T-helper 2 cell treated with Interferon-gamma antibody and Interleukin-4, amounts not matched to agents 5 μg/mL and 100 μg/mL, for 36 hours (primary cell): ENCODE data around the gene ST14.
"Not testable (repeated sequence)": the region's sequence is repeated elsewhere in the genome, so short reads cannot be mapped to it uniquely, and the experiment has no call there.

Experiments used
- DNase-seq: peaks from one replicate; pipeline ENCODE4 v3.0.0; 2021; ENCODE audit warnings: low spot score
- H3K27ac Mint-ChIP-seq: one replicate; pipeline ENCODE4 v1.8.0; 2021; ENCODE audit warnings: mild to moderate bottlenecking, mixed read lengths
- H3K27me3 Mint-ChIP-seq: one replicate; pipeline ENCODE4 v1.8.0; 2021; ENCODE audit warnings: low read depth, mixed read lengths
- H3K36me3 Mint-ChIP-seq: one replicate; pipeline ENCODE4 v1.8.0; 2021; ENCODE audit warnings: low read depth, mixed read lengths
- H3K4me1 Mint-ChIP-seq: one replicate; pipeline ENCODE4 v1.8.0; 2021; ENCODE audit warnings: low read depth, mixed read lengths
- H3K4me3 Mint-ChIP-seq: one replicate; pipeline ENCODE4 v1.8.0; 2022; ENCODE audit warnings: mild to moderate bottlenecking, moderate library complexity, mixed read lengths
- H3K9me3 Mint-ChIP-seq: one replicate; pipeline ENCODE4 v1.8.0; 2021; ENCODE audit warnings: mixed read lengths

The ST14 gene

DNA sequence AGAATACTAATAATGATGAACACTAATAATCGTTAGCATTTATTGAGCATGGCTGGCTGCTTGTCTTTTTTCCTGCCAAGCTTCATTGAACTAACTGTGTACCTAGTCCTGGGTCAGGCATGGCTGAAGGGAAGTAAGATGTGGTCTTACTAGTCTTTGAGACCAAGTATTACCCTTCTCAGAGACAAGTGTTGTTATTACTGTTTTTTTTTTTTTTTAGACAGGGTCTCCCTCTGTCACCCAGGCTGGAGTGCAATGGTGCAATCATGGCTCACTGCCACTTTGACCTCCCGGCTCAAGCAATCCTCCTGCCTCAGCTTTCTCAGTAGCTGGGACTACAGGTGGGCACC lies 4.6 kb downstream of the ST14 start:
- DNase-seq = no peak
- no peaks in the 10 kb centered on the region for H3K4me1 Mint-ChIP-seq

DNA sequence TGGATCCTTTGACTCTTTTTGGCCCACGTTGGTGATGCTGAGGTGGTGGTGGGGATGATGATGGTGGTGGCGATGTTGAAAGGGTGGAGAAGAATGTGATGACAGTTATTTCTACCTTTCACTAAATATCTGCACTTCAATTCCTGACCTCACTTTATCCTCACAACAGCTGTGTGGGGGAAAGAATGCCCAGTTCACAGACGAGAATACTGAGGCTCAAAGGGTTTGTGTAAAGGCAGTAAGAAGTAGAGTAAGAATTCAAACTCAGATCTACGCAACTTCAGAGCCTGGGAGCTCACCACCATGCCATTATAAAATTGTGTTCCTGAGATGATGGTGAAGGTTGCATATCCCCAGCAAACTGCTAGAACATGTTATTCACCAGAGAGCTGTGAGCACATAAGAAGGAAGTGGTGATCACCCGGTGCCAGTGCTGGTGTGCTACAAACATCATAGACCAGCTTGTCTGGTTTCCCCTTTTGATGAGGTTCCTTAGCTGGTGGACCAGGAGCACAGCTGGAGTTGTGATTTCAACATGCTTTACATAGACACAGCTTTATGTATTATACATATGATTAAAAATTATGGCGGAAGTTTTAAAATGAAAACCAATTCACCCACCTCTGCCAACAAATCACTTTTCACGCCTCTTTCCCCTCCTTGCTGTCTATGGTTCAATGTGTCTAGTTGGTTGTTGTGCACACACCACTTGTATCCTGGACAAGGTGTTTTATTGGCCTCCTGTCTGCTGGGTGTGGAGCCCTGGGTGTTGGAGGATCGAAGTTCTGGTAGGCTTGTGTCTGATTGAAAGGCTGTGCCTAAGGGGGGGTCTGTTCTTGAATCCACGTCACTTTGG lies 6.2 kb downstream of the ST14 start:
- no peaks in the 10 kb centered on the region for H3K36me3 Mint-ChIP-seq
- H3K4me3 Mint-ChIP-seq = no peak overlapping the region
- H3K27me3 Mint-ChIP-seq = peaks cover 42% of the 10 kb centered on the region
- H3K9me3 Mint-ChIP-seq = no peaks in the 10 kb centered on the region
- no peak for DNase-seq
- no peaks in the 10 kb centered on the region for H3K4me1 Mint-ChIP-seq
- H3K27ac Mint-ChIP-seq = no peak overlapping the region

More for the DNA sequence above, 4.6 kb downstream of the ST14 start:
- no peak overlapping the region for H3K27ac Mint-ChIP-seq
- H3K27me3 Mint-ChIP-seq = peaks cover 47% of the 10 kb centered on the region
- H3K4me3 Mint-ChIP-seq = no peak overlapping the region
- no peaks in the 10 kb centered on the region for H3K9me3 Mint-ChIP-seq
- H3K36me3 Mint-ChIP-seq = no peaks in the 10 kb centered on the region

DNA sequence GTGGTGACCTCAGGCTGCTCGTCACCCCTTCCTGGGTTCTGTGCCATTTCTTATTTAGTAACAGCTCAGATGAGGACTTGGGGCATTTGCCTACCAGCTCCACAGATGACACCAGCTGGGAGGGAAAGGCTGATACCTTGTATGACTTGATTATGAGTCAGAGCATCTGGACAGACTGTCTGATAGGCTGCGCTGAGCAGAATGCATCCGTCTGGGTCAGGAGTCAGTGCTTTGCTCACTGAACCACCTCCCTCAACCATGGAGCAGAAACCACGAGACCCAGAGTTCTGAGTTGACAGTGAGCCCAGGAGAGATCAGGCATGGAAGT lies 6.8 kb downstream of the ST14 start:
- no peak for DNase-seq
- Mint-ChIP-seq H3K4me3 (no peak overlapping the region), H3K27me3 (peaks cover 36% of the 10 kb centered on the region), H3K4me1 (no peaks in the 10 kb centered on the region), H3K36me3 (no peaks in the 10 kb centered on the region), H3K9me3 (no peaks in the 10 kb centered on the region), H3K27ac (no peak overlapping the region)

DNA sequence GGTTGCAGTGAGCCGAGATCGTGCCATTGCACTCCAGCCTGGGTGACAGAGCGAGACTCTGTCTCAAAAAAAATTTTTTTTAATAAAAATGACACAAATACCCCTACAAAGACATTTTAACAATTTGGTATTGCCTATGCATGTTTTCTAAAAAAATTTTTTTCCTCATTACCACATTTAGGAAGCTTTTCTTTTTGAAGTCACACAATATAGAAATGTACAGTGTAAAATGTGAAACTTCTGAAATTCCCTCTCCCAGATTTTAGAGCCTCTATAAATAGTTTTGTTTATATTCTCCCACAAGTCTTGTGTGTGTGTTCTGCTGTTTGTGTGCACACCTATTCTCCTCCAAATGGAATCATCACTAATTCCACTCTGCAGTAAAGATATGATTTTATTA lies 7.6 kb downstream of the ST14 start:
- DNase-seq = no peak
- Mint-ChIP-seq H3K36me3 (no peaks in the 10 kb centered on the region), H3K4me1 (no peaks in the 10 kb centered on the region), H3K27me3 (peaks cover 29% of the 10 kb centered on the region), H3K4me3 (no peak overlapping the region), H3K27ac (no peak overlapping the region), H3K9me3 (no peaks in the 10 kb centered on the region)

DNA sequence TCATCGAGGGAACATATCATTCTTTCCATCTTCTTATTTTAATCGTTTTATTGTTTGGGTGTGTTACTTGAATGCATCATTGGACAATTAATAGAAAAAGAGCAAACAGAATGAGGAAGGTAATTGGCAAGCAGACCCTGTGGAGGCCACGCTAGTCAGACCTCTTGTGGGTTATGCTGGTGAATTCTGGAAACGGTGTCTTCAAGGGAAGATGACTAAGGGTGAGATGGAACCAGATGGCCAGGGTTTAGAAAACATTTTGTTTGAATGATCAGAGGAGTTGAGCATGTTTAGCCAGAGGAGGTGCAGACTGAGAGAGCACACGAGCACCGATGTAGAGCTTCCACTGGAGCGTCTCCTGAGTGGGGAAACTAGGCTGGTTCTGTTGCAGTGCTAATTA lies 8.5 kb downstream of the ST14 start:
- Mint-ChIP-seq H3K9me3 (no peaks in the 10 kb centered on the region), H3K4me3 (no peak overlapping the region), H3K27ac (no peak overlapping the region), H3K4me1 (no peaks in the 10 kb centered on the region), H3K36me3 (no peaks in the 10 kb centered on the region), H3K27me3 (peaks cover 24% of the 10 kb centered on the region)
- DNase-seq = no peak

DNA sequence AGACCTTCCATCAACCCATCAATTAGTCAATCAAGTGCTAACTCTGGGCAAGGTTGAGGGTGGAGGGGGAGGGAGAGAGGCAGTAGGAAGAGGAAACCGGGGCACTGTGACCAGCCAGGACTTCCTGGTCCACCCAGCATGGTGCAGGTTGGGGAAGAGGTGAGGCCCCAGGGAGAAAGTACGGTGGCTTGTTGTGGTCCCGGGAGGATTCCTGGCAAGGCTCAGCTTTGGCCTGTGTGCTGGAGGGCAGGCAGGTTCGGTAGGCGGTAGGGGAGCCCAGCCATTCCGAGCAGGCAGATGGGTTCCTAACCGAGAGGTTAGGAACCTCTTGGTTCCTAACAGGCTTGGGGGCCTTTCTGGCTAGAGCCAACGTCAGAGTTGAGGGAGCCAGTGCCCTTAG lies 10.8 kb downstream of the ST14 start:
- DNase-seq = no peak
- no peak overlapping the region for H3K27ac Mint-ChIP-seq
- H3K27me3 Mint-ChIP-seq = peaks cover 13% of the 10 kb centered on the region
- H3K36me3 Mint-ChIP-seq = no peaks in the 10 kb centered on the region
- no peak overlapping the region for H3K4me3 Mint-ChIP-seq
- H3K9me3 Mint-ChIP-seq = peaks cover 6% of the 10 kb centered on the region
- no peaks in the 10 kb centered on the region for H3K4me1 Mint-ChIP-seq

DNA sequence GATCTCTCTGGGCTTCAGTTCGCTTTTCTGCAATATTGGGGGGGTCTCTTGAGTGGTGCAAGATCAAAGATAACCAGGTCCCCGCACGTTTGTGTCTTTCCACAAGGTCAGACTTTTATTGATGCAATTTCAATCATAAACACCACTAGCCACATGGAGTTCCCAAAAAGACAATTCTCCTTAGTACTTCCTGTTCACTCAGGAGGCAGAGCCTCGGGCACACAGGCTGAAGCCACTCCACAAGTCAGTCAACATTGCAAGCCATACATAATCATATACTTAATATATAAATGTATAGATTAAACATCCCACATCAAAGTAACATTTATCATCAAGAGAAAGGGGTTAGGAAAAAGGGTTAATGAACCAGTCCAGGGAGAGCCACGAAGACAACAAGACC lies 12.0 kb downstream of the ST14 start:
- Mint-ChIP-seq H3K27ac (no peak overlapping the region), H3K4me3 (no peak overlapping the region), H3K9me3 (peaks cover 6% of the 10 kb centered on the region), H3K27me3 (peaks cover 9% of the 10 kb centered on the region), H3K36me3 (no peaks in the 10 kb centered on the region), H3K4me1 (no peaks in the 10 kb centered on the region)
- DNase-seq = no peak

DNA sequence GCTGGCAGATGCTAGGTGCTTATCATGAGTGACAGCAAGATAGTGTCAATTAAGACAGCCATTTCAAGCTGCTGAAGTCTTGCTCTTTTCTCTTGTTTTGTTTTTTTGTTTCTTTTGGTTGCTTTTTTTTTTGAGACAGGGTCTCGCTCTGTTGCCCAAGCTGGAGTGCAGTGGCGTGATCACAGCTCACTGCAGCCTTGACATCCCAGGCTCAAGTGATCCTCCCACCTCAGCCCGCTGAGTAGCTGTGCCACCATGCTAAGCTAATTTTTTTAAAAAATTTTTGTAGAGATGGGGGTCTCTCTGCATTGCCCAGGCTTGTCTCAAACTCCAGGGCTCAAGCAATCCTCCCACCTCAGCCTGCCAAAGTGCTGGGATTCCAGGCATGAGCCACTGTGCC lies 12.4 kb downstream of the ST14 start:
- not testable (repeated sequence) for H3K36me3 Mint-ChIP-seq, H3K4me3 Mint-ChIP-seq, DNase-seq, H3K4me1 Mint-ChIP-seq, H3K27ac Mint-ChIP-seq, H3K27me3 Mint-ChIP-seq, H3K9me3 Mint-ChIP-seq

DNA sequence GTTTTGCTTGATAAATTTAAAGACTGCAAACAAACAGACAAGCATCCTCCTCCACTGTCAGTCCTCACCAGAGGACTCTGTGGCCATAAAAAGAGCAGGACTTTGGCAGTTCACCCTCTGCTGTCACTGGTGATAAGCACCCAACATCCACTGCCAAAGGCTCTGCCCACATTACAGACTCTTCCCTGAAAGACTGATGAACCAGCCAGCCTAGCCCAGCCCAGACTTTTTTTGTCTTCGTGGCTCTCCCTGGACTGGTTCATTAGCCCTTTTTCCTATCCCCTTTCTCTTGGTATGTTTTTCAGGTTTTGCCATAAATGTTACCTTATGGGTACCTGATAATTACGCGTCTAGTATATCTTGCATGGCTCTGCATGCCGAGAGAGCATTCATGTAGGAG lies 15.1 kb downstream of the ST14 start:
- H3K4me1 Mint-ChIP-seq = no peaks in the 10 kb centered on the region
- no peak for DNase-seq
- H3K36me3 Mint-ChIP-seq = no peaks in the 10 kb centered on the region
- H3K4me3 Mint-ChIP-seq = no peak overlapping the region
- no peak overlapping the region for H3K27ac Mint-ChIP-seq
- peaks cover 6% of the 10 kb centered on the region for H3K9me3 Mint-ChIP-seq
- no peaks in the 10 kb centered on the region for H3K27me3 Mint-ChIP-seq

DNA sequence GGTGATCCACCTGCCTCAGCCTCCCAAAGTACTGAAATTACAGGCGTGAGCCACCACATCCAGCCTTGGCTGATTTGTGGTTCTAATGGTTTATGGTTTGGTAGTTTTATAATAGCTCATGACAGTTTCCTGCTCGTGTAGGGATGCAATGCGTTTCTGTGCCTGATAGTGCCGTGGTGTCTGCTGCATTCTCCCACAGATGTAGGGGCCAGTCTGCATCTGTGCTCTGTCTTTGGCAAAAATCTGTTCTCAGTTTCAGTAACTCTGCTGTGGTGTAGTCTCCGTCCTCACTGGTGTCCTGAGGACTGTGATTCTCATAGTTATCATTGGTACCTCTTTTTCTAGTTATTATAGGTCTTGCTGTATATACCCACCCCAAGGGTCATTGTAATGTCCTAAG lies 16.3 kb downstream of the ST14 start:
- Mint-ChIP-seq H3K4me3 (no peak overlapping the region), H3K9me3 (peaks cover 6% of the 10 kb centered on the region), H3K4me1 (no peaks in the 10 kb centered on the region)

DNA sequence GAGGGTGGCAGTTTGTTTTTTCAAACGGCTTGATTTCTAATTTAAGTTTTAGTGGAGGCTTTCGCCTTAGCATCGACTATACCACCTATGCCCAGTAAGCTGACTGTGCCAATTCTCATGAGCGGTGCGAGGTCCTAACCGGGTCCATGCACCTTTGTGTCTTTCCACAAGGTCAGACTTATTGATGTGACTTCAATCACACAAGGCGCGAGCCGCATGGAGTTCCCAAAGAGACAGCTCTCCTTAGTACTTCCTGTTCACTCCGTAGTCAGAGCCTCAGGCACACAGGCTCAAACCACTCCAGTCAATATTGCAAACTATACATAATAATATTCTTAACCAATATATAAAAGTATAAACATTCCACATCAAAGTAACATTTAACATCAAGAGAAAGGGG lies 18.2 kb downstream of the ST14 start:
- DNase-seq = no peak
- peaks cover 6% of the 10 kb centered on the region for H3K9me3 Mint-ChIP-seq
- no peak overlapping the region for H3K4me3 Mint-ChIP-seq
- no peaks in the 10 kb centered on the region for H3K27me3 Mint-ChIP-seq
- no peak overlapping the region for H3K27ac Mint-ChIP-seq
- no peaks in the 10 kb centered on the region for H3K36me3 Mint-ChIP-seq
- no peaks in the 10 kb centered on the region for H3K4me1 Mint-ChIP-seq

More for the DNA sequence above, 16.3 kb downstream of the ST14 start:
- Mint-ChIP-seq H3K36me3 (no peaks in the 10 kb centered on the region), H3K27me3 (no peaks in the 10 kb centered on the region), H3K27ac (no peak overlapping the region)
- DNase-seq = no peak

DNA sequence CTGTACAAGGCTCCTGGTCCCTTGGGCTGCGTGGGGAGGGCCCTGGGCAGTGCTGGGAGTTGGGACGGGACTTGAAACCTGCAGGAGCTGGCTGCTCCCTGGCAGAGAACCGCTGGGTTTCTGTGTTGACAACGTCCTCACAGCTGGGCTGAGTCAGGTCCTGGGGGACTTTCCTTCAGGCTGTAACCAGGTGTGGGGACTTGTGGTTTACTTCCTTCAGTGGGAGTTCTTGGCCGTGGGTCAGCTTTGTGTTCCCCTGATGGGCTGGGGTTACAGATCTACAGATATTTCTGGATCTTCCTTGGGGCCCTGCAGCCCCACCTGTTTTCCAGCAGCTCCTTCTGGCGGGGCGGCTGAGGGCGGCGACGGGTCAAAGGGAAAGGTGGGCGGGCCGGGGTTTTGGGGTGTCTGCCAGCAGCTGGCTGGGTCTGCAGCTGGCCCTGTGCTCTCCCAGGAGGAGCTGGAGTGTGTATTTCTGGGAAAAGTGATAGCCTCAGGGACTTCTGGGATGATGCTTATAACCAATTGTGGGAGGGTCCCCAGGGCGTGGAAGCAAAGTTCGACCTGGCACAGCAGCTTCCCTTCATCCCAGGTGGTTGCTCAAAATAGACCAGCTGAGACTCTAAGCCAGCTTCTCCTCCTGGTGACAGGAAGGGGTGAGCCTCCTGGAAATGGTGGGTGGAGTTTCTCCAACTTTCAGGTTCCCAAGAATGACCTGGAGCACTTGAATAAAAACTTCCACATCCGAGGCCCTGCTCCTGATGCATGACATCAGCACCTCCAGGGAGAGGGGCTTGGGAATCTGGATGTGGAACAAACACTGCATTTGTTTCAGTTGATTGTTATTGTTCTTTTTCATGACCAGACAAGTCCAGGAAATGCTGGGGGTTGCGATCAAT lies 19.1 kb downstream of the ST14 start:
- no peaks in the 10 kb centered on the region for H3K4me1 Mint-ChIP-seq
- DNase-seq = no peak
- H3K4me3 Mint-ChIP-seq = no peak overlapping the region
- H3K27ac Mint-ChIP-seq = no peak overlapping the region
- no peaks in the 10 kb centered on the region for H3K27me3 Mint-ChIP-seq
- H3K36me3 Mint-ChIP-seq = no peaks in the 10 kb centered on the region
- peaks cover 6% of the 10 kb centered on the region for H3K9me3 Mint-ChIP-seq

DNA sequence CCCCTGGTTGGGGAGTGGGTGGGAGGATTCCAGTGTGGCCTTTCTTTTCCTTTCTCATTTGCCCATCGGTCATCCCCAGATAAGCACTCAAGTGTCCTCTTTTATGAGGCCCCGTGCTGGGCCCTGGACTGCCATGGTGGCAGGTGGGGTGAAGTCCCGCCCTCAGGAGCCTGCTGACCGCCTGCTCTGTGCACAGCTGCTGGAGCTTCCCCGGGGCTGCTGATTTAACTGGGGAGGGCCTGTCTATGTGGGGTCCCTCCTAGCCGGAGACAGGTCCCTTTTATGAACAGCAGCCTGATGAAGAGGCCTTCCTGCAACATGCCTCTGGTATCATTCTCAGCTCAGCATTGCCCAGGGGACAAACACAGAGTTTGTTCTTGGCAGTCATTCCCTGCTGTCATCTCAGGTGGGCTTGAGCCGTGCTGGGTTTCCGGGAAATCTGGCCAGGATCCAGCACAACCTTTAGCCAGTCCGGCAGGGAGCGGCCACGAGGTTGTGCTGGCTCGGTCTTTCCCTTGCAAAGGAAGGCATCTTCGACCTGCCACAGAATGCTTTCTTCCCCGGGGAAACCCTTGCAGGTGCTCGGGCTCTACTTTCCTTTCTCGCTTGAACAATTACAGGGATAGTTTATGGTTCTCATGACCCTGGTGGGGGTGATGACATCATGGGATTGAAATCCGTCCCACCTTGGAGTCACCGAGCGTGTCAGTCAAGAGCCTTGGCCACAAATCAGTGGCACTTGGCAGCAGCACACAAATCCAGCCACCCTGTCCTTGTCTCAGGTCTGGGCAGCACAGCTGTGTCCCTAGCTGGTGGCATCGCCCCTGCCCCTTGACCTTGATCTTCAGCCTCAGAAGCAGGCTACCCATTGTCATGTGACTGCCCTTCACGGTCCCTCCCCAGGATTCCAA lies 20.1 kb downstream of the ST14 start:
- Mint-ChIP-seq H3K4me1 (no peaks in the 10 kb centered on the region), H3K4me3 (no peak overlapping the region), H3K27me3 (peaks cover 3% of the 10 kb centered on the region), H3K36me3 (no peaks in the 10 kb centered on the region), H3K27ac (no peak overlapping the region), H3K9me3 (peaks cover 5% of the 10 kb centered on the region)
- no peak for DNase-seq

DNA sequence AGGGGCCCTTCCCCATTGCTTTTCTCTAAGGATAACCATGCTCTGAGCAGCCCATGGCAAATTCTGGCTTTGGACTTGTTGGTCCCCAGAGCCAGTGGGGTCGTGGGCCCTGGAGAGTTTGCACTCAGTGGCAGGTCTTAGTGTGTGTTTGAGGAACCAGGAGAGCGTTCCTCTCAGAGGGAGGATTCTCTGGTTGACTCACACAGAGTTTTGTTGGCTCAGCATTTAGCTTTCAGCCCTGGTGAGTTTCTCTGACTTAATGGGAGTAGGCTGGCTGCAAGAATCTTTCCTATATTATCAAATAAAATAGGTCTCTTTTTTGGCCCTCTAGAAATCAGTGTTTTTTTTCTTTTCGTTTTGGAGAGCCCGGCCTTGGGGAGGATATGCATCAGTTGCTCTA lies 20.9 kb downstream of the ST14 start:
- H3K9me3 Mint-ChIP-seq = no peaks in the 10 kb centered on the region
- H3K27ac Mint-ChIP-seq = no peak overlapping the region
- H3K36me3 Mint-ChIP-seq = no peaks in the 10 kb centered on the region
- peaks cover 3% of the 10 kb centered on the region for H3K27me3 Mint-ChIP-seq
- no peak overlapping the region for H3K4me3 Mint-ChIP-seq
- no peak for DNase-seq
- H3K4me1 Mint-ChIP-seq = no peaks in the 10 kb centered on the region
